OCI-LY1 (cell line): ENCODE measurements around the gene PRR11.

ENCODE experiments used
- H2AFZ ChIP-seq: fragments of 200-600 bp; sonication (generic), shearing (Covaris generic); 2 replicates; pipeline ENCODE4 v1.6.0; 2014; ENCODE audit warnings: antibody characterized with exemption, mild to moderate bottlenecking, low read length
- H3F3A ChIP-seq: fragments of 200-600 bp; sonication (generic), shearing (Covaris generic); 2 replicates; pipeline ENCODE4 v1.6.0; 2014; ENCODE audit warnings: mild to moderate bottlenecking, antibody characterized with exemption, low read length, moderate library complexity; ENCODE audit not compliant: insufficient read depth
- H3K27ac ChIP-seq: fragments of 200-600 bp; sonication (generic); 2 replicates; pipeline ENCODE4 v1.5.1; 2014; ENCODE audit warnings: low read length, mixed run types, mild to moderate bottlenecking, low read depth; ENCODE audit not compliant: poor library complexity, severe bottlenecking
- H3K27me3 ChIP-seq: fragments of 200-600 bp; sonication (generic); 2 replicates; pipeline ENCODE4 v1.6.0; 2014; ENCODE audit warnings: antibody characterized with exemption, mild to moderate bottlenecking, low read length, moderate library complexity; ENCODE audit not compliant: insufficient read depth
- H3K36me3 ChIP-seq: fragments of 200-600 bp; sonication (generic); 2 replicates; pipeline ENCODE4 v1.6.1; 2014; ENCODE audit warnings: mild to moderate bottlenecking, antibody characterized with exemption, low read length, moderate library complexity, mixed read lengths; ENCODE audit not compliant: insufficient read depth
- H3K4me1 ChIP-seq: fragments of 200-600 bp; sonication (generic); 2 replicates; pipeline ENCODE4 v1.5.1; 2014; ENCODE audit warnings: mild to moderate bottlenecking, low read length, moderate library complexity; ENCODE audit not compliant: insufficient read depth, severe bottlenecking
- H3K4me2 ChIP-seq: fragments of 200-600 bp; sonication (generic), shearing (Covaris generic); 2 replicates; pipeline ENCODE4 v1.6.1; 2014; ENCODE audit warnings: low read length
- H3K4me3 ChIP-seq: fragments of 200-600 bp; sonication (generic); 2 replicates; pipeline ENCODE4 v1.5.1; 2014; ENCODE audit warnings: low read length, low read depth, mild to moderate bottlenecking, mixed read lengths; ENCODE audit not compliant: poor library complexity, severe bottlenecking
- H3K79me2 ChIP-seq: fragments of 200-600 bp; shearing (Covaris generic); 2 replicates; pipeline ENCODE4 v1.6.1; 2016; ENCODE audit warnings: mixed run types, low read length, mixed read lengths; ENCODE audit not compliant: insufficient read depth
- H3K9ac ChIP-seq: fragments of 200-600 bp; sonication (generic), shearing (Covaris generic); 2 replicates; pipeline ENCODE4 v1.6.1; 2014; ENCODE audit warnings: mild to moderate bottlenecking, low read length, mixed read lengths
- H3K9me2 ChIP-seq: fragments of 200-600 bp; sonication (generic), shearing (Covaris generic); 2 replicates; pipeline ENCODE4 v1.6.1; 2014; ENCODE audit warnings: low read depth, mild to moderate bottlenecking, low read length, mixed read lengths
- H3K9me3 ChIP-seq: fragments of 200-600 bp; shearing (Covaris generic); 2 replicates; pipeline ENCODE4 v1.6.1; 2014; ENCODE audit warnings: low read length, mixed read lengths
- H4K20me1 ChIP-seq: fragments of 200-600 bp; sonication (generic), shearing (Covaris generic); 2 replicates; pipeline ENCODE4 v1.6.0; 2016; ENCODE audit warnings: mild to moderate bottlenecking, low read length; ENCODE audit not compliant: insufficient read depth
- EZH2 ChIP-seq: fragments of 200-600 bp; sonication (generic), shearing (Covaris generic); IDR thresholded peaks from 2 replicates; pipeline ENCODE4 v1.8.0; 2017; ENCODE audit warnings: borderline replicate concordance, mixed run types, mild to moderate bottlenecking, antibody characterized with exemption, low read length, moderate library complexity, mixed read lengths
- TF ChIP-seq, protein P1 (sequence below): fragments of 200-600 bp; sonication (generic), shearing (Covaris generic); IDR thresholded peaks from 2 replicates; pipeline ENCODE4 v1.5.1; 2017; ENCODE audit warnings: mild to moderate bottlenecking, antibody characterized with exemption, low read length, moderate library complexity, mixed read lengths

The PRR11 gene

DNA sequence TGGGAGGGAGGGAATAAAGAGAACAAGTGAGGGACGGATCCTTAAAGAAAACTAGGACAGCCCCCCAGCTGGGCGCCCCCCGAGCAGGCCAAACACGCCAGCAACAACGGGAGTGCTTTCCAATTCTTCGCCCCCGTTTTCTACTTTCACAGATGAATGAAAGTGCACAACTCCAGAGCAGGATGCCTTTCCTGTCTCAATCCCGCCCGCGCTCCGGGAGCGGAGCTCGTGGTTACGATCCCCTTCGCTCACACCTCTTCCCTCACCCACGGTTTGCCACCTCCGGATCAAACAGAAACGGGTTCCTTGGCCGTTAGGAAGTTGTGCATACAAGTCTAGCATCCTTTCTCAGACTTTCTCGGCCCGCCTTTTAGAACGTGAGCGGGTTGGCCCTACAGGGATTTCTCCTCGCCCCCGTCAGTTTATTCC, 1.2 kb upstream of the PRR11 start:
- Histone ChIP-seq H3K27me3 (no peaks in the 10 kb centered on the region), H3K9me2 (no peaks in the 10 kb centered on the region), H3K4me1 (peaks cover 70% of the 10 kb centered on the region), H3K27ac (peak overlapping the region; percentile 95), H3F3A (no peaks in the 10 kb centered on the region), H3K4me3 (peak overlapping the region; percentile 100), H3K79me2 (peaks cover 88% of the 10 kb centered on the region), H3K36me3 (peaks cover 35% of the 10 kb centered on the region), H3K9me3 (no peaks in the 10 kb centered on the region), H3K4me2 (peak overlapping the region; percentile 69), H3K9ac (peak overlapping the region; percentile 100), H2AFZ (no peak overlapping the region), H4K20me1 (no peaks in the 10 kb centered on the region)
- TF ChIP-seq, protein P1, sequence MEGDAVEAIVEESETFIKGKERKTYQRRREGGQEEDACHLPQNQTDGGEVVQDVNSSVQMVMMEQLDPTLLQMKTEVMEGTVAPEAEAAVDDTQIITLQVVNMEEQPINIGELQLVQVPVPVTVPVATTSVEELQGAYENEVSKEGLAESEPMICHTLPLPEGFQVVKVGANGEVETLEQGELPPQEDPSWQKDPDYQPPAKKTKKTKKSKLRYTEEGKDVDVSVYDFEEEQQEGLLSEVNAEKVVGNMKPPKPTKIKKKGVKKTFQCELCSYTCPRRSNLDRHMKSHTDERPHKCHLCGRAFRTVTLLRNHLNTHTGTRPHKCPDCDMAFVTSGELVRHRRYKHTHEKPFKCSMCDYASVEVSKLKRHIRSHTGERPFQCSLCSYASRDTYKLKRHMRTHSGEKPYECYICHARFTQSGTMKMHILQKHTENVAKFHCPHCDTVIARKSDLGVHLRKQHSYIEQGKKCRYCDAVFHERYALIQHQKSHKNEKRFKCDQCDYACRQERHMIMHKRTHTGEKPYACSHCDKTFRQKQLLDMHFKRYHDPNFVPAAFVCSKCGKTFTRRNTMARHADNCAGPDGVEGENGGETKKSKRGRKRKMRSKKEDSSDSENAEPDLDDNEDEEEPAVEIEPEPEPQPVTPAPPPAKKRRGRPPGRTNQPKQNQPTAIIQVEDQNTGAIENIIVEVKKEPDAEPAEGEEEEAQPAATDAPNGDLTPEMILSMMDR, result no peak
- no peak for TF ChIP-seq EZH2

DNA sequence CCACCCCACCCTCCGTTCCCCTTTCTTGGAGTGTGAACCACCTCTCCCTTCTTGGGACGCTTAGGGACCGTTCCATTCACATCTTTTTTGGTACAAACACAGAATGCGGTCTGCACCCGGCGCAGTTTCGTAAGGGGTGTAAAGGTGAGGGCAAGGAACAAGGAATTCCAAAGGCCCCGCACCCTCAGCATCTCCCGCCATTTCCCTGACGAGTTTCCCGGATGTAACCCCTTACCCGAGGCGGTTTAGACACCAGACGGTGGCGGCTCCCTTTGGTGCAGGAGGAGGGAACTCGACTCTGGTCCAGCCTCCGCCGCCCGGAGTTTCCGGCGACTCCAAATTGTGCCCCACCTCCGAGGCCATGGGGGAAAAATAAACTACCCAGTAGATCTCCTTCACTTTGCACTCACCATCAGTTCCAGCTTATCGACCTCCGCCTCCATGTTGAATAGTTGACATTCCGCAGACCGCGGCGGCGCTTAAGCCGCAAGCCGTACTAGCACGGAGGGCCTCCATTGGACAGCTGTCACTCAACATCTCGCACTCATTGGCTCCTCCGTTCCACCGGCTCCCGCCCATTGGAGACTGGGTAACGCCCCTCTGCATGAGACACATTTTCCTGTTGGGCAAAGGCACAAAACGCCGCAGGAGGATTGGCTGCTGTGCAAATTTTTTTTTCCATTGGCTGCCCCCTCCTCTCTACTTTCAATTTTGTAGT, 666 bp upstream of the PRR11 start, which contains the start of gene SKA2:
SKA2 (minus strand) TSS at position 466 of the 718 bp plus-strand sequence; CDS start at position 443, 23 bp downstream.
- no peak within 1 kb of the TSS for H2AFZ ChIP-seq

DNA sequence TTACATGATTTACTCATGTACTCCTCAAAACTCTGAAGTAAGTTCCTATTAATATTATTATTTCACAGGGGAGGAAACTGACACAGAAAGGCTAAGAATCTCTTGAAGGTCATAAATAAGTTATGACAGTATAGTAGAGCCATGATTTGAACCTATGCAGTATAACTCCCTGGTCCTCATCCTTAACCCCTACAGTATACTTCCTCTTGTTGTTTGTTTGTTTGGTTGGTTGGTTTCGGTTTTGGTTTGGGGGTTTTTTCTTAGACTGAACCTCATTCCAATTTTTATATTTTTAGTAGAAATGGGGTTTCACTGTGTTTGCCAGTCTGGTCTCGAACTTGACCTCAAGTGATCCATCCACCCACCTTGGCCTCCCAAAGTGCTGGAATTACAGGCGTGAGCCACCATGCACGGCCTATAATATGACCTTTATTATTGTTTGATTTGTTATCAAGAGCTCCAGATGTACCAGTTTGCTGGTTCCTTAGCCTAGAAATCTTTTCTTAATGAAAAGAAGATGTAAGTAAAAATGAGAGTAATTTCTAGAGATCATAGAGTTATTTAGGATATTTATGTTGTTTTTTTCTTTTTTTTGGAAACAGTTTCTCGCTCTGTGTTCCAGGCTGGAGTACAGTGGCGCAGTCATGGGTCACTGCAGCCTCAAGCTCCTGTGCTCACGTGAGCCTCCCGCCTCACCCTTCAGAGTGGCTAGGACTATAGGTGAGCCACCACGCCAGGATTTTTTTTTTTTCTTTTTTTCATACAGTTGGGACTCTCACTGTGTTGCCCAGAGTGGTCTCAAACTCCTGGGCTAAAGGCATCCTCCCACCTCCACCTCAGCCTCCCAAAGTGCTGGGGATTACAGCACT, 4.8 kb downstream of the PRR11 start:
- Histone ChIP-seq H3K79me2 (peaks cover 89% of the 10 kb centered on the region), H3K9me2 (no peaks in the 10 kb centered on the region), H3K4me1 (peaks cover 58% of the 10 kb centered on the region), H3K27ac (no peak overlapping the region), H3K4me3 (no peak overlapping the region), H3F3A (no peaks in the 10 kb centered on the region), H3K9ac (no peak overlapping the region), H4K20me1 (no peaks in the 10 kb centered on the region), H3K9me3 (no peaks in the 10 kb centered on the region), H3K27me3 (no peaks in the 10 kb centered on the region), H3K36me3 (peaks cover 34% of the 10 kb centered on the region; the same call in 1 of the 2 replicates), H3K4me2 (no peak overlapping the region), H2AFZ (no peak overlapping the region)
- no peak for TF ChIP-seq EZH2
- TF ChIP-seq, protein P1, result no peak

More for the DNA sequence above, 666 bp upstream of the PRR11 start, which contains the start of gene SKA2:
- TF ChIP-seq, protein P1, result no peak
- no peak for TF ChIP-seq EZH2
- Histone ChIP-seq H3K4me1 (peaks cover 76% of the 10 kb centered on the region), H3F3A (no peaks in the 10 kb centered on the region), H4K20me1 (no peaks in the 10 kb centered on the region), H3K4me2 (peak within 1 kb of the TSS; percentile 73), H3K27me3 (no peaks in the 10 kb centered on the region), H3K9me2 (no peaks in the 10 kb centered on the region), H3K9ac (peak within 1 kb of the TSS; percentile 100), H3K79me2 (peaks cover 88% of the 10 kb centered on the region), H3K9me3 (no peaks in the 10 kb centered on the region), H3K36me3 (peaks cover 30% of the 10 kb centered on the region; the same call in 1 of the 2 replicates), H3K4me3 (peak within 1 kb of the TSS; percentile 100), H3K27ac (peak within 1 kb of the TSS; percentile 95)
